NK-92 treated with Interleukin-12 subunit alpha and Interleukin-12 subunit beta, amount 100 ng/mL, for 24 hours (cell line): Measurements from ENCODE around the gene ANKS1B.
"Not testable (repeated sequence)": the region's sequence is repeated elsewhere in the genome, so short reads cannot be mapped to it uniquely, and the experiment has no call there.

Experiments
- DNase-seq: peaks from one replicate; lab custom pipeline; 2025; lab: John Stamatoyannopoulos, UW

Gene ANKS1B

DNA sequence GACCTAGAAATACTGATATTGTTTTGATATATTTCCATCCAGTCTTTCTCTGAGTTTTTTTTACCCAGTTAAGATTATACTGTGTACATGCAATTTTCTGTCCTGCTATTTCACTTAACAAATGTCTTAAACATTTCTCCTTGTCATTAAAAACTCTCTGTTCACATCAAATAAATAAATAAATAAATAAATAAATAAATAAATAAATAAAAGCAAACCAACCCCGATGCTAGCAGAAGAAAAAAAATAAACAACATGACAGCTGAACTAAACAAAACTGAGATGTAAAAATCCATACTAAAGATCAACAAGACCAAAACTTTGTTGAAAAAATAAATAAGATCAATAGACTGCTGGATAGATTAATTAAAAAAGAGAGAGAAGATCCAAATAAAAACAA, 407.6 kb downstream of the ANKS1B start:
- not testable (repeated sequence) for DNase-seq

DNA sequence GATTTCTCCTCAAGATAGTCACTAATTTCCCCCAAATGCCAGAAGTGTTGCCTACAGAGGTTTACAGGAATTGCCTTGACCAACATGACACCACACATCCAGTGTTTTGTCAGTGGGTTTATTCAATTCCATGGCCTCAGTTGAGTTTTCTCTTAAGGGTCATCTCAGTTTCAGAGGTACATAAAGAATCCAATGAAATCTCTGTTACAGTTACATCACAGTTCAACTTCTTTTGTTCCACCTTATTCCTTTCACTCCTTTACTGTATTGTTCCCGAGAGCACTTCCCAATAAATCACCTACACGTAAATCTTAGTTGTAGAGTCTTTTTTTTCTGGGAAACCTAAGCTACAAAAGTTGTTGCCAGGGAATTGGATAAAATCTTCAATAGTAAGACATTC, 410.8 kb downstream of the ANKS1B start:
- no peak for DNase-seq

- DNase-seq: no peak
Measured at GRCh38 chr12:99567072-99567471, 417.7 kb downstream of the ANKS1B start.

DNA sequence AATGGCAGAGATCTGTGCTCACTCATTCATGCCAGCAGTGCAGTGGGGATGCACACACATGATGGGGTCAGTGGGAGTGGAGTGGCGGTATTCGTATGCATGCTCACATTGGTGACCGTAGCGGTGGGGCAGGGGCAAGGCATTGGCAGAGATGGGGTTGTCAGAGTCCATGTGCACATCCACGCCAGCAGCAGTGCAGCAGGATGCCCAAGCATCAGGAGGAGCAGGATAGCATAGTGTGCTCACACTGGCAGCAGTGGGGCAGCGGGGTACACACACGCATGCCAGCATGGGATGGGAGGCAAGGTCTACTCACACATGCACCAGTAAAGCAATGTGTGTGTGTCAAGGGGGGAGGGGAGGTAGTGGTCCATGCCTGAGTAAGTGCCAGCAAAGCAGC, 426.6 kb downstream of the ANKS1B start:
- no peak for DNase-seq

GRCh38 chr12:99553461-99553860, 431.3 kb downstream of the ANKS1B start:
- no peak for DNase-seq

- DNase-seq: no peak
Measured at GRCh38 chr12:99552022-99552421, 432.7 kb downstream of the ANKS1B start.

GRCh38 chr12:99549651-99550050, 435.1 kb downstream of the ANKS1B start:
- no peak for DNase-seq

DNA sequence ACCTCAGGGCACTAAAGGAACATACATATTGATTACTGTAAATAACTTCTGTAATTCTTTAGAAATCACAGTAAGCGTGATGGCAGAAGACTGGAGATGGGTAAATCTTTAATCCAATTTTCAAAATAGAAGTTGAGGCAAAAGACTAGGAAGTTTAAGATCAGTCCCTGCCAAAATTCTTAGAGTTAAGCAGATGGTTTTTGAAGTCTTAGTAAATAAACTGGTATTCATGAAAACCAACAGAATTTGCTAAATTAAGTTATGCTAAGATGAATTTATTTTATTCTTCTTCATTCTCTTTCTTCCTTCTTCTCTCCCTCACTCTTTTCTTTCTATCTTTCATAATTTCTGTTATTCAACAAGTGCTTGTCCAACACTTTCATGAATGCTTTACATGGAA, 435.5 kb downstream of the ANKS1B start:
- no peak for DNase-seq

DNA sequence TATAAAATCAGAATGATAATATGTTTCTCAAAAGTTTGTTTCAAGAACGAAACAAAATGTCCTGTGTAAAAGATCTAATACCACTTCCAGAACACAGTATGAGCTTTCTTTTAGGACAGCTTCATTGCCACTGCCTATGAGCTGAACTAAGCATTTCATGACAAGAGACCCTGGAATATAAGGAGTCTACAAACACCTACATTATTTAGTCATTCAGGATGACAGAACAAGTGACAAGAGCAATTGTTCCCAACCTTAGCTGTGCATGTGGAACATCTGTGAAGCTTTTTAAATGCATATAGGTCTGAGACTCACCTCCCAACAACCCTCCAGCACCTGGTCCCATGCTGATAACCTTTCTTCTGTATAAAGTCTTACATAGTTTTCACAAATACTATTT, 440.3 kb downstream of the ANKS1B start:
- DNase-seq: no peak

DNA sequence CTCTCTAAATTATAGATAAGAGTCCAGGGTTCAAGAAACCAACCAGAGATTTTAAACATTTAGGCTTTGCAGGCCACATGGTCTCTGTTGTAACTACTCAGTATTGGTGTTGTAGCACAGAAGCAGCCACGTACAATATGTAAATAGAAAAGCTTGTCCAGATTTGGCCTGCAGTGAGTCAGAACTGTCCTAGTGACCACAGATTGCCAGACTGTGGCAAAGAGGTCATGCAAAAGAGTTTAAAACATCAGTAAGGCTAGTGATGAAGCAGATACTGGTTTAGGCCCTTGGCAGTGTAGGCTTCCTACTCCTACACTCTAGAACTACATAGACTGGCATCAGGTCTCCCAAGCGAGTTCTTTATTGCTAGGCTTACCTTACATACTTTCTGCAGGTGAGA, 454.8 kb downstream of the ANKS1B start:
- no peak for DNase-seq

DNA sequence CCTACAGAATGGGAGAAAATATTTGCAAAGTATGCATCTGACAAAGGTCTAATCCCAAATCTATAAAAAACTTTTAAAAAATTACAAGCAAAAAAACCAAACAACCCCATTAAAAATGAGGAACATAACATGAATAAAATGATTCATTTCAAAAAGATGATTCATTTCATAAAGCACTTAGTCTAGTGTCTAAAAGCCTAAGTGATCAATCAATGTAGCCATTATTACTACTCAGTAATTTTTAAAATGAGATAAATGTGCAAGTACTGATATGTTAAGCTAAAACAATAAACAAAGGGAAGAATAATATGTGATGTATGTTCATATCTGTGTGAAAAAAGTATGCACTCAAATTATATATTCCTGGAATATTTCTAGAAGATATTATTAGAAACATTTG, 456.3 kb downstream of the ANKS1B start:
- no peak for DNase-seq

- no peak for DNase-seq
Measured at GRCh38 chr12:99523853-99524252, 460.9 kb downstream of the ANKS1B start.

GRCh38 chr12:99522456-99522855, 462.3 kb downstream of the ANKS1B start:
- no peak for DNase-seq

DNA sequence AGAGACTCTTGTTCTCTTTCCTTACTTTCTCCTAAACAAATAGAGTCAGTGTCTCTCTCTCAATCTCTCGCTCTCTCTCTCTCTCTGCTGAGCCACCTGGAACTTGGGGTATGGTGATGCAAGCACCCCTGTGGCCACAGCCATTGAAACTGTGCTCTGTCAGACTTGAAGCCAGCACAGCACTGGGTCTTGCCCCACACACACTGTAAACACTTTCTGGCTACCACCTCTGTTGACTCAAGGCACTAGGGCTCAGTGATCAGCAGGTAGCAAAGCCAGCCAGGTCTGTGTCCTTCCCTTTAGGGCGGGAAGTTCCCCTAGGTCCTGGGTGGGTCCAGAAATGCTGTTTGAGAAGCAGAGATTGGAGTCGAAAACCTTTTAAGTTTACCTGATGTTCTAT, 463.1 kb downstream of the ANKS1B start:
- DNase-seq: no peak

GRCh38 chr12:99513066-99513465, 471.7 kb downstream of the ANKS1B start:
- DNase-seq: no peak

- no peak for DNase-seq
Measured at GRCh38 chr12:99505805-99506204, 478.9 kb downstream of the ANKS1B start.

GRCh38 chr12:99498756-99499155, 486.0 kb downstream of the ANKS1B start:
- DNase-seq: no peak

DNA sequence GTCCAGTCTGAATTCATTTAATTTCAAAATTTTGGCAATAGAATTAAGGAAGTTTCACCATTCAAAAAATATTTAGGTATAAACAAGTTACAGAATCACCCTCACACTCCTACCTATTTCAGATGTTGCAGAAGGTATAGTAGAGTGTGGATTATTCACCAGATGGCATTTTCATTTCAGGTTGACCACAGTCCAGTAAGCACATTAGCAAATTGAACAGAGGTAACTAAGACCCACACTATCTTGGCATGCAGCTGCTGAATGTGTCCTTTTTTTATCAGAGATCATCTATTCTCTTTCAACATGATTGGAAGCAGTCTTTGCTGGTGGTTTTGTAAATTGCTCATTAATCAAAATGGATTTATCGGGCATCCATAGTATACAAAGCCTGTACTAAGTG, 488.9 kb downstream of the ANKS1B start:
- DNase-seq: no peak

DNA sequence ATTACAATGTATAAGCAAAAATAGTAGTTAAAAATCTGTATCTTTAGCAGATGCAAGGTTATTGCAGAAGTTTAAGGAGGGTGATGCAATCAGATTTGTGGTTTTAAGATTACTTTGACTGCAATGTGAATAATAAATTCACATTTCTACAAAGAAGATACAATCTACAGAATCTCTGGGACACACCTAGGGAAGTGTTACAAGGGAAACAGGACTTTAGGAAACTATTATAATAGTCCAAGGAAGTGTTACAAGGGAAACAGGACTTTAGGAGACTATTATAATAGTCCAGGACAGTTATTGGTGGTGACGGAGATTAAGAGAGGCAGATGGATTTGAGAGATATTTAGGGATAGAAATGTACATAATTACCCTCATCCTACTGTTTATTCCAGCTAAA, 491.5 kb downstream of the ANKS1B start:
- DNase-seq: no peak

DNA sequence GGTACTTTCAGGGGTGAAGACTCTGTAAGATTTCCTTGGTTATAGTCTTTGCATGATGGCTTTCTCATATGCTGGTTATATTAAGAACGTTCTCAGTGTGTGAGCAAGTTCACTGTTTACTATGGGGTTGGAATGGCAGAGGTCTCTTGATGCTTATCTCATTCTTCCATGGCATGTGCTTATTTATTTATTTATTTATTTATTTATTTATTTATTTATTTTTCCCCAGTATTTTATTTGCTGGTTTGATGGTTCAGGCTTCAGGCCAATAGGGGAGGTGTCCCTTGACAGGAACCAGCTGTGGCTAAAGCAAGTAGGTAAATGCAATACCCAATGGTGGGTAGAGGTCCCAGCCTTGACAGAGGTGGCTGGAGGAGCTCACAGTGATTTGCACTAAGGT, 498.5 kb downstream of the ANKS1B start:
- no peak for DNase-seq

DNA sequence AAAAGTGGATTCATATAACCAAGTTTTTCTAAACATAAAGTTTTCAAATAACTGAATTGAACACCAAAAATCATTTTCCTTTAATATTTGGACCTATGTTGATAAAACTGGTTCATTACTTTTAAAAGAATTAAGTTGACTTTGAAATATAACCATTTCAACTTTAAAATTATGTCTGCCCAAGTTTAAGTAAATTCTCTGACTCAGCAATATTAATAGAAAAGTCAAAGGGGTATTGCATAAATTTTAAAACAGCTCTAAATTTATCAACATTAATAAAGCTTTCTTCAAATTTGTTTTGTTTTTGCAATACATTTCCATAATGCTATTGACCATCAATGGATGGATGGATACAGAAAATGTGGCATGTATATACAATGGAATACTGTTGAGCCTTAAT, 505.6 kb downstream of the ANKS1B start:
- no peak for DNase-seq

- no peak for DNase-seq
Measured at GRCh38 chr12:99476956-99477355, 507.8 kb downstream of the ANKS1B start.

GRCh38 chr12:99455350-99456035, 529.2 kb downstream of the ANKS1B start:
- DNase-seq: peak; percentile 3

GRCh38 chr12:99454539-99455172, 530.1 kb downstream of the ANKS1B start:
- DNase-seq: no peak
